ENCODE measurements around the gene DAGLA.

Gene DAGLA

GRCh38 chr11:61710019-61710418 is 29.8 kb downstream of the DAGLA start:
- DNase-seq (ENCODE audit: low read depth) = no peak

GRCh38 chr11:61711037-61711436 is 30.8 kb downstream of the DAGLA start:
- no peak for DNase-seq (ENCODE audit: low read depth)

GRCh38 chr11:61711498-61711897 is 31.3 kb downstream of the DAGLA start:
- DNase-seq (ENCODE audit: low read depth) = no peak

GRCh38 chr11:61712314-61712713 is 32.1 kb downstream of the DAGLA start:
- no peak for DNase-seq (ENCODE audit: low read depth)

- no peak for DNase-seq (ENCODE audit: low read depth)
These were observed 32.7 kb downstream of the DAGLA start for GRCh38 chr11:61712846-61713245.

- no peak for DNase-seq (ENCODE audit: low read depth)
These were observed 33.3 kb downstream of the DAGLA start for GRCh38 chr11:61713464-61713863.

GRCh38 chr11:61713906-61714305 is 33.7 kb downstream of the DAGLA start:
- no peak for DNase-seq (ENCODE audit: low read depth)

- no peak for DNase-seq (ENCODE audit: low read depth)
These were observed 34.1 kb downstream of the DAGLA start for GRCh38 chr11:61714316-61714715.

GRCh38 chr11:61714916-61715315 is 34.7 kb downstream of the DAGLA start:
- DNase-seq (ENCODE audit: low read depth) = no peak

- DNase-seq (ENCODE audit: low read depth) = no peak
These were observed 35.7 kb downstream of the DAGLA start for GRCh38 chr11:61715867-61716266.

GRCh38 chr11:61716478-61717285 is 36.5 kb downstream of the DAGLA start:
- DNase-seq (ENCODE audit: low read depth) = no peak

- no peak for DNase-seq (ENCODE audit: low read depth)
These were observed 37.3 kb downstream of the DAGLA start for GRCh38 chr11:61717286-61718033.

GRCh38 chr11:61718046-61718531 is 37.9 kb downstream of the DAGLA start:
- DNase-seq (ENCODE audit: low read depth) = no peak

- DNase-seq (ENCODE audit: low read depth) = peak; percentile 19
These were observed 38.6 kb downstream of the DAGLA start for GRCh38 chr11:61718621-61719302.

- DNase-seq (ENCODE audit: low read depth) = no peak
These were observed 39.8 kb downstream of the DAGLA start for GRCh38 chr11:61719978-61720377.

GRCh38 chr11:61720597-61720996 is 40.4 kb downstream of the DAGLA start:
- no peak for DNase-seq (ENCODE audit: low read depth)

GRCh38 chr11:61724437-61724836 is 44.2 kb downstream of the DAGLA start:
- DNase-seq (ENCODE audit: low read depth) = no peak

- DNase-seq (ENCODE audit: low read depth) = no peak
These were observed 45.6 kb downstream of the DAGLA start for GRCh38 chr11:61725781-61726231.

- no peak for DNase-seq (ENCODE audit: low read depth)
These were observed 46.6 kb downstream of the DAGLA start for GRCh38 chr11:61726775-61727174.

- no peak for DNase-seq (ENCODE audit: low read depth)
These were observed 47.2 kb downstream of the DAGLA start for GRCh38 chr11:61727401-61727811.

- no peak for DNase-seq (ENCODE audit: low read depth)
These were observed 48.1 kb downstream of the DAGLA start for GRCh38 chr11:61728066-61728939.

GRCh38 chr11:61728940-61729219 is 48.7 kb downstream of the DAGLA start:
- no peak for DNase-seq (ENCODE audit: low read depth)

All from fibroblast of gingiva (primary cell).